PC-3 (cell line): ENCODE measurements around the gene IP6K1. TPM values are rescaled to one million over a fixed set of nuclear protein-coding genes. Genes with fewer than 3 reads are reported as not detected.
"Not testable (repeated sequence)": the region's sequence is repeated elsewhere in the genome, so short reads cannot be mapped to it uniquely, and the experiment has no call there.

ENCODE experiments used
- ATAC-seq: fragments of 200-7000 bp; cut with Tn5 transposase; 2 replicates; pipeline ENCODE4 v1.9.1; 2020; ENCODE audit warnings: mild to moderate bottlenecking, moderate library complexity
- BruUV-seq: library from RNA; stranded (reverse); fragments of 400-500 nt; replicated peaks from 2 replicates; lab custom pipeline; 2021; lab: Mats Ljungman, UMichigan
- CTCF ChIA-PET: fragments of 300-600 bp; sonication (Branson Sonifier 250); formaldehyde crosslinking; loops from one replicate; lab custom pipeline; 2022; ENCODE audit warnings: antibody characterized with exemption; lab: Charles Lee
- POLR2A ChIA-PET: fragments of 300-600 bp; sonication (Branson Sonifier 250); formaldehyde crosslinking; loops from one replicate; lab custom pipeline; 2022; ENCODE audit warnings: antibody characterized with exemption; ENCODE audit not compliant: unreplicated experiment; lab: Charles Lee
- DNase-seq: peaks from one replicate; pipeline ENCODE4 v3.0.0-alpha.2; 2015
- H2AFZ ChIP-seq: fragments of 300-600 bp; sonication (generic); 2 replicates; pipeline ENCODE4 v1.6.0; 2016; ENCODE audit warnings: antibody characterized with exemption, low read length
- H3F3A ChIP-seq: fragments of 300-600 bp; sonication (generic); one replicate; pipeline ENCODE4 v1.6.0; 2017; ENCODE audit warnings: antibody characterized with exemption, low read length, control low read depth, mild to moderate bottlenecking; ENCODE audit not compliant: unreplicated experiment
- H3K27ac ChIP-seq: fragments of 300-600 bp; sonication (generic); 2 replicates; pipeline ENCODE4 v1.5.1; 2016; ENCODE audit warnings: mild to moderate bottlenecking, low read length
- H3K27me3 ChIP-seq: fragments of 300-600 bp; sonication (generic); 2 replicates; pipeline ENCODE4 v1.6.1; 2016; ENCODE audit warnings: low read length, mixed read lengths
- H3K36me3 ChIP-seq: fragments of 300-600 bp; sonication (generic); 2 replicates; pipeline ENCODE4 v1.6.1; 2016; ENCODE audit warnings: low read depth, mixed run types, low read length, mixed read lengths
- H3K4me1 ChIP-seq: fragments of 300-600 bp; sonication (generic); 2 replicates; pipeline ENCODE4 v1.5.1; 2016; ENCODE audit warnings: low read length; ENCODE audit not compliant: insufficient read depth
- H3K4me2 ChIP-seq: fragments of 300-600 bp; sonication (generic); 2 replicates; pipeline ENCODE4 v1.6.0; 2016; ENCODE audit warnings: low read length
- H3K4me3 ChIP-seq: fragments of 300-600 bp; sonication (generic); 2 replicates; pipeline ENCODE4 v1.5.1; 2016; ENCODE audit warnings: mild to moderate bottlenecking, low read length, mixed read lengths
- H3K79me2 ChIP-seq: fragments of 300-600 bp; sonication (generic); 2 replicates; pipeline ENCODE4 v1.6.1; 2017; ENCODE audit warnings: low read length, mixed read lengths
- H3K9ac ChIP-seq: fragments of 300-600 bp; sonication (generic); 2 replicates; pipeline ENCODE4 v1.6.0; 2016; ENCODE audit warnings: mild to moderate bottlenecking, low read length
- H3K9me2 ChIP-seq: fragments of 300-600 bp; sonication (generic); replicated peaks from 2 replicates; pipeline ENCODE4 v1.6.1; 2016; ENCODE audit warnings: mixed run types, low read length, mixed read lengths
- H3K9me3 ChIP-seq: fragments of 300-600 bp; sonication (generic); 2 replicates; pipeline ENCODE4 v1.6.1; 2016; ENCODE audit warnings: low read length, mixed read lengths
- H4K20me1 ChIP-seq: fragments of 300-600 bp; sonication (generic); 2 replicates; pipeline ENCODE4 v1.6.1; 2016; ENCODE audit warnings: low read length, mixed read lengths
- EZH2 ChIP-seq: fragments of 300-600 bp; sonication (generic); IDR thresholded peaks from one replicate; pipeline ENCODE4 v1.6.1; 2017; ENCODE audit warnings: antibody characterized with exemption, mild to moderate bottlenecking, low read length; ENCODE audit not compliant: unreplicated experiment
- EZH2phosphoT487 ChIP-seq: fragments of 300-600 bp; sonication (generic); IDR thresholded peaks from 2 replicates; pipeline ENCODE4 v1.6.1; 2018; ENCODE audit warnings: mild to moderate bottlenecking, antibody characterized with exemption, low read length, borderline replicate concordance
- intact Hi-C: fragments of 100-400 bp; cut with micrococcal nuclease; formaldehyde crosslinking; loops from 2 replicates; pipeline ENCODE4 v1.9.0; 2023
- total RNA-seq: library from RNA; depleted of rRNA; stranded (reverse); fragments of >200 nt; gene quantifications from 2 replicates; pipeline ENCODE4 v1.2.3, GENCODE V29; 2014
- TF ChIP-seq, protein P1 (sequence below): fragments of 300-600 bp; sonication (generic); conservative IDR thresholded peaks from 2 replicates; pipeline ENCODE4 v1.5.1; 2017; ENCODE audit warnings: antibody characterized with exemption, low read depth, mild to moderate bottlenecking, low read length

IP6K1 gene
- total RNA-seq, 1 experiment from 2014 or later: 50.3 TPM

- no peaks in the 10 kb centered on the region for H3K36me3 ChIP-seq
- H3K4me3 ChIP-seq: peak overlapping the region; percentile 87; the same call in 1 of the 2 replicates
- TSS peak; percentile 97 for BruUV-seq
- no peak for ATAC-seq
- no peak for DNase-seq
- no peaks in the 10 kb centered on the region for H3K27me3 ChIP-seq
- TF ChIP-seq EZH2phosphoT487 (no peak), EZH2 (no peak)
- TF ChIP-seq, protein P1, sequence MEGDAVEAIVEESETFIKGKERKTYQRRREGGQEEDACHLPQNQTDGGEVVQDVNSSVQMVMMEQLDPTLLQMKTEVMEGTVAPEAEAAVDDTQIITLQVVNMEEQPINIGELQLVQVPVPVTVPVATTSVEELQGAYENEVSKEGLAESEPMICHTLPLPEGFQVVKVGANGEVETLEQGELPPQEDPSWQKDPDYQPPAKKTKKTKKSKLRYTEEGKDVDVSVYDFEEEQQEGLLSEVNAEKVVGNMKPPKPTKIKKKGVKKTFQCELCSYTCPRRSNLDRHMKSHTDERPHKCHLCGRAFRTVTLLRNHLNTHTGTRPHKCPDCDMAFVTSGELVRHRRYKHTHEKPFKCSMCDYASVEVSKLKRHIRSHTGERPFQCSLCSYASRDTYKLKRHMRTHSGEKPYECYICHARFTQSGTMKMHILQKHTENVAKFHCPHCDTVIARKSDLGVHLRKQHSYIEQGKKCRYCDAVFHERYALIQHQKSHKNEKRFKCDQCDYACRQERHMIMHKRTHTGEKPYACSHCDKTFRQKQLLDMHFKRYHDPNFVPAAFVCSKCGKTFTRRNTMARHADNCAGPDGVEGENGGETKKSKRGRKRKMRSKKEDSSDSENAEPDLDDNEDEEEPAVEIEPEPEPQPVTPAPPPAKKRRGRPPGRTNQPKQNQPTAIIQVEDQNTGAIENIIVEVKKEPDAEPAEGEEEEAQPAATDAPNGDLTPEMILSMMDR: no peak
- no peaks in the 10 kb centered on the region for H3F3A ChIP-seq
- peak overlapping the region; percentile 50; the same call in 1 of the 2 replicates for H3K27ac ChIP-seq
- ChIA-PET POLR2A (no interaction called here), CTCF (interaction anchor here (0.5 to 1.2 kb wide), 2 partner anchors 52 to 86 kb away, joined by 3 to 5 read pairs; no protein-coding TSS in a partner anchor)
- peak overlapping the region; percentile 92 for H3K9ac ChIP-seq
- peaks cover 14% of the 10 kb centered on the region for H3K4me1 ChIP-seq
- H3K9me2 ChIP-seq: no peaks in the 10 kb centered on the region
- H4K20me1 ChIP-seq: no peaks in the 10 kb centered on the region
- no peaks in the 10 kb centered on the region for H3K9me3 ChIP-seq
- H3K4me2 ChIP-seq: peak overlapping the region; percentile 86
- peak overlapping the region; percentile 90 for H2AFZ ChIP-seq
- intact Hi-C loops: loop anchor here (5.0 kb wide), 1 partner anchor 115 kb away; the partner anchor contains the start of gene MST1R
- H3K79me2 ChIP-seq: peaks cover 39% of the 10 kb centered on the region
Observed at GRCh38 chr3:49787182-49787464, 781 bp upstream of the IP6K1 start.

DNA sequence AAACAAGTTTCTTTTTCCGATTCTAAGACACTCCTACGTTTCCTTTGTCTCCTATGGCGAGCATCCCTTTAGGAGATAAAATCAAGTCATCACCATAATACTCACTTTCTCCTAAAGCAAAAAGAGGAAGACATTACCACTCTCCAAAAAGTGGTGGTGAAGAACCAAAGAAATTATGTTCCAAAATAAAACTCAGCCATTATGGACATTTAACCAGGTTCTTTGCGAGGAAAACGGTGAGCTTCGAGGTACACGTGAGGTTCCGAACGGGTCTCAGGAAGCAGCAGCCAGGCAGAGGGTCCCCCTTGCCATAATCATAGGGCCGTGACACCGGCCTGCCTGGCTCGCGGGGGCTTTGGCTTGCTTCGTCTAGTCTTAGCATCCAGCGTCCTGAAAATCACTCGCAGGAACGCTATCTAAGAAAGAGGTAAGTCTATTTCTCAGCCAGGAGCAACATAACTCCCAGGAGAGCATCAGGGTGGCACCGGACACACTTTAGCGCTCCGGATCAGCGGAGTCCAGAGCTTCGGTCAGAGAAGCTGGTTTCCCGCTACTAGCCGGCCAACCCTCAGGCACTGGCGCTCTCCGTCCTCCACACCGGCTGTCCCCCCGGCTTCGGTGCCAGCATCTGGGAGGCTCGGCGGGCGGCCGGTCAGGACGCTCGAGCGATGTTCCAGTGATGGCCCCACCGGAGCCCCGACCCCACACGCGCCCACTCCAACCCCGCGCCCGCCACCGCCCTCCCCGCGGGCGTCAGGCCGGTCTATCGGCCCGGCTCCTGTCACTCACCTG lies 581 bp downstream of the IP6K1 start:
- no peaks in the 10 kb centered on the region for H3K27me3 ChIP-seq
- no peaks in the 10 kb centered on the region for H3F3A ChIP-seq
- H3K9me3 ChIP-seq: no peaks in the 10 kb centered on the region
- POLR2A ChIA-PET: interaction anchor here (0.6 to 0.7 kb wide), 2 partner anchors 14 to 119 kb away, joined by 3 to 6 read pairs; no protein-coding TSS in a partner anchor
- peak overlapping the region; percentile 45 for H3K27ac ChIP-seq
- CTCF ChIA-PET: interaction anchor here (1.2 kb wide), 1 partner anchor 84 kb away, joined by 3 read pairs; no protein-coding TSS in a partner anchor
- no peaks in the 10 kb centered on the region for H4K20me1 ChIP-seq
- TF ChIP-seq EZH2 (no peak), EZH2phosphoT487 (no peak)
- TF ChIP-seq, protein P1: no peak
- peaks cover 52% of the 10 kb centered on the region for H3K79me2 ChIP-seq
- no peaks in the 10 kb centered on the region for H3K9me2 ChIP-seq
- H3K9ac ChIP-seq: peak overlapping the region; percentile 92
- H2AFZ ChIP-seq: peak overlapping the region; percentile 90
- H3K4me2 ChIP-seq: peak overlapping the region; percentile 93
- BruUV-seq: TSS peak; percentile 50
- ATAC-seq: peak; percentile 49
- peaks cover 5% of the 10 kb centered on the region; the same call in 1 of the 2 replicates for H3K36me3 ChIP-seq
- intact Hi-C loops: loop anchor here (1.0 to 5.0 kb wide), 2 partner anchors 61 to 117 kb away; partner anchors contain the start of gene MST1R
- H3K4me1 ChIP-seq: peaks cover 14% of the 10 kb centered on the region
- peak overlapping the region; percentile 87 for H3K4me3 ChIP-seq
- peak; percentile 25 for DNase-seq

- H3K79me2 ChIP-seq: peaks cover 84% of the 10 kb centered on the region
- DNase-seq, H3K9ac ChIP-seq, H3F3A ChIP-seq, CTCF ChIA-PET, H3K27me3 ChIP-seq, H3K9me2 ChIP-seq, H2AFZ ChIP-seq, ATAC-seq, intact Hi-C loops, H3K9me3 ChIP-seq, H4K20me1 ChIP-seq, H3K4me3 ChIP-seq, H3K27ac ChIP-seq, BruUV-seq, H3K4me2 ChIP-seq: not testable (repeated sequence)
- POLR2A ChIA-PET: interaction anchor here (0.6 kb wide), 1 partner anchor 319 kb away, joined by 3 read pairs; no protein-coding TSS in a partner anchor
- peaks cover 14% of the 10 kb centered on the region for H3K4me1 ChIP-seq
- H3K36me3 ChIP-seq: peaks cover 12% of the 10 kb centered on the region; the same call in 1 of the 2 replicates
Observed at GRCh38 chr3:49782277-49782676, 4.1 kb downstream of the IP6K1 start.
